ACHN (cell line): Measurements from ENCODE around the gene APOL4.
"Not testable (repeated sequence)": the region's sequence is repeated elsewhere in the genome, so short reads cannot be mapped to it uniquely, and the experiment has no call there.

Experiments
- DNase-seq: peaks from one replicate; pipeline ENCODE4 v3.0.0-alpha.2; 2015
- in situ Hi-C: cut with HindIII; loops from 2 replicates; pipeline ENCODE4 v1.10.0; 2017; ENCODE audit warnings: low sequenced_read_pairs, low pct_ligation_motif_present, low pct_unique_long_range_greater_than_20kb

Gene APOL4, protein sequence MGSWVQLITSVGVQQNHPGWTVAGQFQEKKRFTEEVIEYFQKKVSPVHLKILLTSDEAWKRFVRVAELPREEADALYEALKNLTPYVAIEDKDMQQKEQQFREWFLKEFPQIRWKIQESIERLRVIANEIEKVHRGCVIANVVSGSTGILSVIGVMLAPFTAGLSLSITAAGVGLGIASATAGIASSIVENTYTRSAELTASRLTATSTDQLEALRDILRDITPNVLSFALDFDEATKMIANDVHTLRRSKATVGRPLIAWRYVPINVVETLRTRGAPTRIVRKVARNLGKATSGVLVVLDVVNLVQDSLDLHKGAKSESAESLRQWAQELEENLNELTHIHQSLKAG

DNA sequence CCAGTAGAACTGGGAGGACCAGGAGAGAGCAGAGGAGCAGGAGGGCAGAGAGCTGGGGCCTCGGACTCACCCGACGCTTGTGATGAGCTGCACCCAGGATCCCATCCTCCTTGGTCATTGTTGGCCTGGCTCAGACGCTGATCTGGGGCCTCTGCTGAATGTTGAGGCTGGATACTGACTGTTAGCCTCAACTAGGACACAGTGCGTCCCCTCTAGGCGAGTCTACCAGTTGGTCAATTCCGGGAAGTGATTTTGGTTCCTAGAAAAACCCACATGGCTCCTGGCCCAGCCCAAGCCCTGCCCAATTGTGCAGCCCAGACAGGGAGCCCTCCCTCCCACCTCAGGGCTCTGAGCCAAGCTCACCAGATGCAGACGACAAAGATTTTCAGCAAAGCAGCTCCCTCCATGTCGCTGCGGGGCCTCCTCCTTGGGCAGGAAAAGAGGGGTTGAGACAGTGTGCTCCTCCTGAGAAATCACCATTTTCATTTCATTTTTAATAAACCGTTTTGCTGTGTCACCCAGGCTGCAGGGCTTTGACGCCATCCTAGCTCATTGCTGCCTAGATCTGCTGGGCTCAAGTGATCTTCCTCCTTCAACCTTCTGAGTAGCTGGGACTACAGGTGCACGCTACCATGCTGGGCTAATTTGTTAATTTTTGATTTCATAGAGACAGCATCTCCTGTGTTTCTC is at the start of gene APOL4:
Gene APOL4, minus strand, starts transcription at position 180 of the 690 bp plus-strand sequence. Its CDS starts 75 bp downstream, at position 105.
- no peak for DNase-seq
- in situ Hi-C loops: no loop called here

DNA sequence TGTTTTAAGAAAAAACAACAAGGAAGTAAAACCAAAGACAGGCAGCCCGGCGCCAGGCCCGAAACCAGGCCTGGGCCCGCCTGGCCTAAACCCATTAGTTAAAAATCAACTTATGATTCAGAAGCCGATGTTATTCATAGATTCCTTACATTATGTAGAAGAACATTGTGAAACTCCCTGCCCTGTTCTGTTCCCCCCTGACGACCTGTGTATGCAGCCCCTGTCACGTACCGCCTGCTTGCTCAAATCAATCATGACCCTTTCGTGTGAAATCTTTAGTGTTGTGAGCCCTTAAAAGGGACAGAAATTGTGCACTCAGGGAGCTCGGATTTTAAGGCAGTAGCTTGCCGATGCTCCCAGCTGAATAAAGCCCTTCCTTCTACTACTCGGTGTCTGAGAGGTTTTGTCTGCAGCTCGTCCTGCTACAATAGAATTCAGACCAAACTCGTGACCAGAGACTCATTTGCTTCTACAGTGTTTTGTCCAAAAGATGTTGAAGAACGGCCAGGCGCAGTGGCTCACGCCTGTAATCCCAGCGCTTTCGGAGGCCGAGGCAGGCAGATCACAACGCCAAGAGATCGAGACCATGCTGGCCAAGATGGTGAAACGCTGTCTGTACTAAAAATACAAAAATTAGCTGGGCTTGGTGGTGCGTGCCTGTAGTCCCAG is 48.8 kb upstream of the APOL4 start:
- DNase-seq: peak; percentile 52
- in situ Hi-C loops: not testable (repeated sequence)

DNA sequence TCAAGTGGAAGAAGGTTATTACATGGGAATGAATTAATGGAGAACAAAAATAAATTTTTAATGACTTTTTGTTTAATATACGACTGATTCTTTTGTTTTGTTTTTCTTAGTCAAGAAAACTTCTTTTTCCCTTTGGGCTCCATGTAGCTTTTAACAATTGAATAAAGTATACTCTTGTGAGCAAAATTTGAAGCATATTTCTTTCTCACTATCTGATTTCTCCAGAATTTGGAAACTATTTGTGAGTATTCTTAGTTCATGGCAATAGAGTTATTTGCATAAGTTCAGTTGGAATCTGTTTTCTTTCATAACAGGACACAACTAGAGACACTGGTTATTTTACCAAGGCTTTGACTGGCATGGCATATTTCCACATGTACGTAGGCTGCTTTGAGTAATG is 47.6 kb upstream of the APOL4 start:
- no peak for DNase-seq
- in situ Hi-C loops: no loop called here

DNA sequence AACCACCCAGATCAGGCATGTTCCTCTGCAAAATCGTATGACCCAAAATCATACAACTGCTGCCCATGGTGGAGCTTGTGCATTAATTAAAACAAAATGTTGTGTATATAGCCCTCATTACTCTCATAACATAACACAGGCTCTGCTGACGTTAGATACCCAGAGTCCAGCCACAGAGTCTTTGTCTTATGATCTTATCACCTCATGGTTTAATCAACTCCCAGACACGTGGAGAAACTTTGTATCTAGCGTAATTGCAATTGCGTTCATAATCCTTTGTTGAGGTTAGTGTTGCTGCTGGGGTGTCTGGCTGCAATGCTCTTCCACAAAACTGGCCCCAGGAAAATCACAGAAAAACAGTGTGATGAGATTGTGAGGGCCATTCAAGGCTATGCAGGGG is 46.3 kb upstream of the APOL4 start:
- in situ Hi-C loops: no loop called here

DNA sequence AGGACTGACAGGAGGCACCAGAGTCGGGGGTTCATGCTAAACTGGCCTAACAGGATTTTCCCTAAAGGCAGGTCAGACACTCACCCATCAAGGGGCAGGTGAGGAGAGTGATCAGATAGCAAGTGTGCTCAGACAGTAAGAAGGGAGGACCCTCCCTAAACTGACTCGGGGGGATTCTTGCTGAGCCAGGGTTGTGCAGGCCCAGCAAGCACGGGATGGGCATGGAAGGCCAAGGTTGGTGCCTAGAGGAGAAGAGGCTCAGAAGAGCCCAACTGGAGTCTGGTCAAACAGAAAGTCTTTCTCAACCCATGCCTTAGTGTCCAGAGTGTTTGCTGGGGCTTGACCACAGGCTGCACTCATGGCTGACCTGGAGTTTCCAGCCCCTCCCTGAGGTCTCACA is 45.1 kb upstream of the APOL4 start:
- DNase-seq: no peak
- in situ Hi-C loops: no loop called here

More for the DNA sequence above, 46.3 kb upstream of the APOL4 start:
- DNase-seq: no peak

DNA sequence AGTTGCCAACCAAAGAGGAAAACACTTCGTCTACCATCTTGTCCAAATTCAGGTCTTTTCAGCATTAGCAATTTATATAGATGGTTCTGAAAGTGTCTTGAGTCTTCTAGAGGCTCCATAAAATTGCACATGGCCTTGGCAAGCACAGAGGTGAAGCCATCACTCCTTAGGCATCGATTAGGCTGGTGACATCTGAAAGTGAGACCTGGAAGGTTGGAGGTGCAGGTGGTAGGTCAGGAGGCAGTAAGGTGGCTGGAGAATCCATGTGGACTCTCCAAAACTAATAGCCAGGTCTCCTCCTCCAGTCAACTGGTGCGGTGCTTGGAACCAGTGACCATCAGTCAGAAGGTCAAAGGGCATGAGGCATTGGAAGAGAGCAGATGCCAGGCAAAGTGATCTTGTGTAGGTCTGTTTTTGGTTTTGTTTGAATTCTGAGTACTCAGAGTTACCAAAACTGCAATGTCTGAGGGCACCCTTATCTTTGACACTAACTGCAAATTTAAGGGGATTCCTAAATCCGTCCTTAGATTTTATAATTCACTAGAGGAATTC is 44.3 kb upstream of the APOL4 start:
- in situ Hi-C loops: no loop called here
- no peak for DNase-seq

DNA sequence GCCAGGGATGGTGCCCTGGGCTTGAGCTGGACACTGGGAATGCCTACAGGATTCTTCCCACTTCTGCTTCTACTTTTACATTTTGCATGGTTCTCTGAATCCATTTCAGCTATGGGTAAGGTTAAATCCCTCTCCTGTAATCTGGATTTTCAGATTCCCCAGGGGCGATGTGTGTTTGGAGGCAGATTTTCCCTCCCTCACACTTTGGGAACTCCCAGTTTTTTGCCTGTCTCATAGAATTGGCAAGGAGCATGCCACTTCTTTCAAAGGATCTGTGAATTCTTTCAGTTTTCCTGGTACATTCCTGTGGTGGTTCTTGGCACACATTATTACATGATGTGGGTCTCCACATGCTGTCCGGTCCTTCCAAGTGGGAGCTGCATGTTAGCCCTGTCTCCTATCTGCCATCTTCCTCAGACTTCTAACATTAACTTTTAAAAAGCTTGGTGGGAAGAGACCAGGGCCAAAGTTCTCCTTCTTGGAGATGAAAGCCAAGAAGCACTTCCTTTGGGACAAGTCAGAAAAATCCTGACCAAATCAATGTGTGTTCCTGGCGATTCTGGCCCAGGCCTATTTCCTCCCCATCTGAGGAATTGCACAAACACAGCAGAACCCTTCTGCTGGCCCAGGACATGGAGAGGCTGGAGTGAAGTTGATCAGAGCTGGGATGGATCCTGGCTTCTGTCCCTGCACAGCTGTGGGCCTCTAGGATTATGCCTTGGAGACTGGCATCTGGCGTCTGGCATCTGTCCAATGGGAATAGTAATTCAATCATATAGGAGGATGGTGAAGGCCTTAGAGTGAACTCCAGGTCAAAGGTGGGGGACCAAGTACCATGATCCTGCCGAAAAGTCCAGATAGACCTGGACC is 43.1 kb upstream of the APOL4 start:
- in situ Hi-C loops: no loop called here
- no peak for DNase-seq

DNA sequence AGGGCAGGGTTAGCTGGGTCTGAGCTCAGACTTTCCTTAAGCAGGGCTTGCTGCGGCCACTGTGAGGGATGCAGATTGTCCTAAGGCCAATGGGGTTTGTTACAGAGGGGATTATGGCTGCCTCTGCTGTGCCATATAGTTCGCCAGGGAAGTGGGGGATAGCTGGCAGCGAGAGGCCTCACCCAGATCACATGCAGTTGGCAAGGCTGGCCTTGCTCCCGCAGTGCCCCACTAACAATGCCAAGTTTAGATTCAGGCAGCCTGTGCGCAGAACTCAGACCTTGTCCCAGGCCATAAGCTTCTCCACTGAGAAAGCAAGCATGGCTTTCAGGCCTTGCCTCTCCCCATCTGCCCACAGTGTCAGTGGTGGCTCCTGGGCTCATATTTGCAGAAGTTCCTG is 42.4 kb upstream of the APOL4 start:
- in situ Hi-C loops: no loop called here
- no peak for DNase-seq

DNA sequence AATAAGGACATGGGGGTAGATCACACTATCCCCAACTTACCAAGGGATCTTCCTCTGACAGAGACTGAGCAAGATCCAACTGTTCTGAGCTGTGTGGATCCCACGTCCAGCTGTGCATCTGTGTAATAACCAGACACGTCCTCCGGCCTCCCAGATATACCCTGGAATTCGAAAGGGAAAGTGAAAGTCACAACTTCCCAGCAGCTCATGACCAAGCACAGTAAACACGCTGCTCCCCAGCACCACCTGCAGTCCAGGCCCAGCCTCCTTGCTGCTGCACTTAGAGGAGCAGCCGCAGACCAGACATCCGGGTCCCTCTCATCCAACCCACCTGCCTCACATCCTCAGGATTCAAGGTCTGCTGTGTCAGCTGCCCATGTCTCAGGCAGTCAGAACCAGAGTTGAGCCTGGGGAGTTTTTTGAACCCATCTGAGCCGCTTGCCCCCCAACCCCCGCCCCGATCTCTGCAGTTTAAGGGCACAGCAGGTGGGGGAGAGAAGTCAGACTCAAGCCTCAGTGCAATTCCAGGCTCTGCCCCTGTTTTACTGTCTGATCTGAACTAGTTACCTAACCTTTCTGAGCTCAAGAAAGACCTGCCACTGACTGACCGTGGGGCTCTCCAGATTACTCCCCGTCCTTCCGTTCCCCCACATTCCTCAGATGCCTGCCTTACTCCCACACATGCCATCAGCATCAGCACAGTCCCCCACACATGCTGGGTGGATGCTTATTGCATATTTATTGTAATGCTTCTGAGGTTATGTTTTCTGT is 38.0 kb upstream of the APOL4 start, which contains the start of gene APOL2:
Gene APOL2, minus strand, starts transcription at position 127 of the 771 bp plus-strand sequence. CDS start 6,365 bp downstream, outside the sequence.
- DNase-seq: peak; percentile 92
- in situ Hi-C loops: no loop called here

DNA sequence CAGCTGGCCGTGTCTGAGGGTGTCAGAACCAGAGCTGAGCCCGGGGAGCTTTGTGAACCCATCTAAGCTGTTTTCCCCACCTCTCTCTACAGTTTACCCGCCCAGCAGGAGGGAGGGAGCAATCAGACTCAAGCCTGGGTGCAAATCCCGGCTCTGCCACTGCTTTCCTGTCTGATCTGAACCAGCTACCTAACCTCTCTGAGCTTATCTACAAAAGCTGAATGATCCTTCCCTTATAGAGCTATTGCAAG is 37.5 kb upstream of the APOL4 start:
- in situ Hi-C loops: no loop called here
- DNase-seq: peak; percentile 35

DNA sequence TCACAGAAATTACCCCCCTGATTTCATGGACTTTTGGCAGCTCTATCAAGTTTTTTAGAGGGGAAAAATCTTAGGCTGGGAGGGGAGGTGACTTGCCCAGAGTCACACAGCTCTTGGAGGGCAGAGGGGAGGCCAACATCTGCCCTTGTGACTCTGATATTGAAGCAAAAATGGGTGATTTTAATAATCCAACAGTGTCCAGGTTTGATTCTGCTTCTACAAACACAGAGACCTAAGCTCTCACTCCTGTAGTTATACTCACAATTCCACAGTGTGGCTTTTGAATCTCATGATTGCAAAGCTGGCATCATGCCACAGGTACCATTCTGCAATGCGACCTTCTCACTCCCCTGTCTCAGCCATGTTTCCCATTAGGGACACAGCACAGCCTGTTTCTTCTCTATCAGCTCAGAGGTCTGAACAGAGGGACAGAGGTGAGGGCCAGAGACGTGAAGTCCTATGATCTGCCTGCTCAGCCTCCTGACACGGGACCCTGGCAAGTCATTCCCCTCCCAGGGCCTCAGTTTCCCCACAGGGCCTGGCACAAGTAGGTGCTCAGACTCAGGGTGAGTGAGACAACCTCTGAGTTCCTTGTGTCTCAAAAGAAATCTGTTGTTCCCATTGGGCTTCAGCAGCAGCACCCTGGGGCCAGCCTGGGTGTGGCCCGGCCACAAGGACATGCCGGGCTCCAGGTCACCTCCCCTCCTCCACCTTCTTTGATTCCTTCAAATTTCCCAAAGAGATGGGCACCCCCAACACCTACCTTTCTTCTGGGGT is 37.0 kb upstream of the APOL4 start:
- in situ Hi-C loops: no loop called here
- DNase-seq: no peak

DNA sequence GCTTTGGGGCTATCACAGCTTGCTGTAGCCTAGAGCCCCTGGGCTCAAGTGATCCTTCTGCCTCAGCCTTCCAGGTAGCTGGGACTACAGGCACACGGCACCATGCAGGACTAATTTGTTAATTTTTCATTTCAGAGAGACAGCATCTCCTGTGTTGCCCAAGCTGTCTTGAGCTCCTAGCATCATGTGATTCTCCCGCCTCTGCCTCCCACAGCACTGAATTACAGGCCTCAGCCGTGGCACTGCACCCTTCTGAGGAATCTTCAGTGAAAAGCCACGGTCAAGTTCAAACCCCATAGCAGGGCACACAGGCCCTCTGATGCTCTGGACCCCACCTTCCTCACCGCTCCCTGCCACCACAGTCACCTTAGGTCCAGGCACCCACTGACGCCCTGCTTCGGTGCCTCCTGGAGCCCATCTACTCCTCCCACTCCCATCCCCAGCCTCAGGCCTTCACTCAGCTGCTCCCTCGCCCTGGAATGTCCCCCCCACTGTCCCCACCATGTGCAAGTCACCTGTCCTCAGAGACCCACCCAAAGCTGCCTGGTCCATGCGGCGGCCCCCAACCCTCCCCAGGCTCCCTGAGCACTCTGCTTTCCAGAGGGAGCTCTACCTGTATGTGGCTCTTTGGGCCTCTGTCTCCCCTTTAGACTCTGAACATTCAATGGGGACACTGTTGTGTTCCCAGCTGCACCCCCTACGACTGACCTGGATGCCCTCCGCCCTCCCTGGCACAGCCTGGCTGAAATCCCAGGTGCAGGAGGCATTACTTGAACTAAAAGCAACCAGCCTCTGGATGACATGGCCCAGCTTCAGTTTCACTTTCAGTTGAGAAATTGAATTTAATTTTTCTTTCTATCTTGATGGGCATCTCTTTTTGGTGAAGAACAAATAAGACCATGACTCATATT is 36.1 kb upstream of the APOL4 start:
- DNase-seq: no peak
- in situ Hi-C loops: no loop called here

DNA sequence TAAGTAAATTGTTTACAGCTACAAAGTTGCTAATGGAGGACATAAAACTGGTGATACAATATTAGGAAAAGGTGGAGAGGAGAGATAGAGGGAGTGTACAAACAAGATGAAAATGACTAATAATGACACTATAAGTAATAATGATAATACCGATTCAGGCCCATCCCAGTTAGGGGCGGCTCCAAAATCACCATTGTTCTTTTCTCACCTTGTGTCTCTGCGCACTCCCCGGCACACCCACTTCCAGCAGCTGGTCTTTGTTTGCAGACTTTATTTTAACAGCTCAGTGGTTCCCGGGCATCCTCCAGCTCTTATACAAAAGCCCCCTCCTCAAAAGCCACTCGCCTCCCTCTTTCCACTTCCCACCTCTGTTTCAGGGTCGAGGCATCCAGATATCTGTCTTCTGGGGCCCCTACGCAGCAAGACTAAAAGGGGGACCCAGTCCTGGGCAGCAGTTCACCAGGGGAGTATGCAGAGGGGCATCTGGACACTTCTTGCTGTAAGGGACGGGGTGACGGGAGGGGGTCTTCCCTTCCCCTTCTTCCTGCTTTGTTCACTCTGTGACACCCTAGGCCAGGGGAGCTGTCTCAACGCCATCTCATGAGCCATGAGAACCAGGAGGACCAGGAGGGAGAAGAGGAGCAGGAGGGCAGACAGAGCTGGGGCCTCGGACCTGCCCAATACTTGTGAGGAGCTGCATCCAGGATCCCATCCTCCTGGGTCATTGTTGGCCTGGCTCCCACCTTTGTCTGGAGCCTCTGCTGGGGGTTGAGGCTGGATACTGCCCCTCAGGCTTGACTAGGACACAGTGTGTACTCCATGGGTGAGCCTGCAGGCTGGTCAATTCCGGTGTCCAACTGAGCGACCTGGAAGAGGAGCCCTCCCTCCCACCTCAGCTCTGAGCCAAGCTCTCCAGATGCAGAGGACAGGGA is 35.0 kb upstream of the APOL4 start:
- no peak for DNase-seq
- in situ Hi-C loops: no loop called here

DNA sequence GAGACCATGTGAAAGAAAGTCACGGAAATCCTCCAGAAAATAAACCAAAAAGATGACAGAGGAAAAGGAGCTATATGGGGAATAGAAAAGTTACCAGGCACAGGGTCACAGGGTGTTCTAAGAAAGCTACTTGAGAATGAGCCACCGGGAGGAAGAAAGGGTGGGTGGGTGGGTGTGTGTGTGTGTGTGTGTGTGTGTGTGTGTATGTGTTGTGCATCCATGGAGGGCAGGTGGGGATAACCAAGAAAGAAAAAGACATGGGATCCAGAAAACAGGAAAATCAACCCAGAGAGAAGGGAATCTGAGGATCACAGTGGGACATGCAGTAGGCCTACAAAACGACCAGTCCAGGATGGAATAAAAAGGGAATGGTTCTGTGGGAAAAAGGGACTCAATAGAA is 34.0 kb upstream of the APOL4 start:
- in situ Hi-C loops: no loop called here
- no peak for DNase-seq

DNA sequence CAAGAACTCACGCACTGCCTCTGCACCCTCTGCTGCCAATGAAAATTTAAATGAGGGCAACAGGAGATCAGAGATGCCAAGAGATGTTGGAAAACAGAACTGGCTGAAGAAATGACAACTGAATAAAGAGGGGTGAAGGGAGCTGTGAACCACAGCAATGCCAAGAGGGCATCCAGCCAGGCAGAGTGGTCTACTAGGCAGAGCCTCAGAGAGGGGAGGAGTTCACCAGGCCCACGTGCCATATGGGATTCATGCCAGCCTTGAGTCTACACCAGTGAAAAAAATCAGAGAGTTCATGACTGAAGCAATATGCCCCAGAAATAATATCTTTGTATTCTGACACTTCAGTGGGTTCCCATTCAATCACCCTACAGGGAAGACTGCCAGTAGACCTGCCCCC is 33.3 kb upstream of the APOL4 start:
- no peak for DNase-seq
- in situ Hi-C loops: no loop called here
